GM19468 (cell line): Measurements from ENCODE around the gene DNAJB12.
A peak's percentile ranks its signal among the peaks of the same experiment; 100 is the strongest.
"Not testable (repeated sequence)": the region's sequence is repeated elsewhere in the genome, so short reads cannot be mapped to it uniquely, and the experiment has no call there.

ENCODE experiments used
- ATAC-seq: cut with Tn5 transposase; IDR thresholded peaks from one replicate; pipeline ENCODE4 v1.9.1; 2021; ENCODE audit warnings: mild to moderate bottlenecking, moderate library complexity, moderate number of reproducible peaks; ENCODE audit not compliant: unreplicated experiment; ENCODE audit errors: extremely low read depth

Gene DNAJB12

DNA sequence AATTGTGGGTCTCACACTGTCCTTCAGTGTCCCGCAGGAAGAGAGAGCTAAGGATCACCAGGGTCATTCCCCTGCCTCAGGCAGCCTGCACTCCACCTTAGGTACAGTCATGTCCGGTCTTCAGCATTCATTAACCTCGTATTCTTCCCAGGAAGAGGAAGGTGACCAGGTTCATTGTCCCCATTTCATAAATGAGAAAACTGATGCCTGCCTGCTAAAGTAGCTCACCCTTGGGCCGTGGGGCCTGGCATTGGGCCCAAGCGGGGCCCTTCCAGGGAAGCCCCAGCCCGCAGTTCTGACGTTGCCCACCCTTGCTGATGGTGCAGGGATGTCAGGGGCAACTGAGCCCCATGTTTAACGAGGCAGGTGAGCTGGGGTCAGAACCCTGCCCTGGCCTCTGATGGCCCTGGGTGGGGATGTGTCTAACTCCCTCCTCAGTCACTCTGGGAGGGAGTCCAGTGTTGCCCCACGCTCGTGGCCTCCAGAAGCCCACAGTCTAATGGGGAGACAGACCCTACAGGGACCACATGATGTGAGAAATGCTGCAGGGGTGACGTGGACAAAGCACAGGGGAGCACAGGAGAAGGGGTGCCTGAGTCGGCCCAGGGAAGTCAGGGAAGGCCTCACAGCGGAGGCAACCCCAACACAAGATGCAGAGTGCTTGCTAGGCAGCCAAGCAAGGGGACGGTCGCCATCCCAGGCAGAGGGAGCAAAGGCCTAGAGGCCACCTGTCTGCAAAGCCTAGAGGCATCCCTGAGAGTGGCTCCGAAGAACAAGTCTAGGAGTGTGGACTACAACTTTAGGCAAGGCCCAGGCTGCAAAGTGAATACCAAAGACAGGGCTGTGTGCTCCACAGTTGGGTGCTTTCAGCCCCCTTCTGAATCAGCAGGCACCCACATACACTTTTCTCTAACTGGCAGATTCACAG, 55.9 kb downstream of the DNAJB12 start:
- ATAC-seq: no peak

DNA sequence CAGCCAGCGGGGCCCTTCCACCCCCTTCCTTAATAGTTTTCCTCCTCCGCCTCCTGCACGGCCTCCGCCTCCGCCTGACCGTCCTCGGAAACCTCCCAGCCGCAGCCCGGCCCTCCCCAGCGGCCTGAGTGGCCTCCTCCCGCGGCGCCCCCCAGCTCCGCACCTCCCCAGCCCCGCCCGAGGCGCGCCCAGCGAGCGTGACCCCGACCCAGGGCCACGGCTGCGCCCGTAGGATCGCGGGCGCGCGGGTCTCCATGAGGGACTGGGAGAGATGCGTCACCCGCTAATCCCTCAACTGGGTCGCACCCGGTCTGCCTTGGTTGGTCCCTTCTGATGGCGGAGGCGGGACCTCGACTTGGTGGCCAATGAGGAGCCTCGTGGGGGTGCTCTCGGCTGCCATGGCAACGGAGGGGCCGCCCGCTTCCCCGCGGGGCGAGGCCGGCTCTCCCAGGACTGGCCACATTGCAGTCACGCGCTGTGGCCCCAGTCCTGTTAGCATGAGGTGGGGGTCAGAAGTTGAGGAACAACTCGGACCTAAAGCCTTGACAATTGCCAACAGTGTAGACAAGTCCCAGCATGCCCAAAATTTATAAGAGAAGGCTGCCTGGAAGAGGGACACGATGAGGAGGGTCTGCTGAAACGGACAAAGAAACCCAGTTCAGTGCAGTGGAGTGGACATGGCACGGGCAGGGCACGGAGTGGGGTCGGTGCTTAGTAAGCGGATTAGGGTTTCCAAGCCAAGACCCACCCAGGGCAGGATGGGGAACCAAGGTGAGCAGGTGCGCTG, 56.7 kb downstream of the DNAJB12 start:
- ATAC-seq: peak; percentile 67

- peak; percentile 28 for ATAC-seq
These were observed 57.4 kb downstream of the DNAJB12 start for GRCh38 chr10:72297281-72297804.

- not testable (repeated sequence) for ATAC-seq
These were observed 57.9 kb downstream of the DNAJB12 start for GRCh38 chr10:72296829-72297280.

- no peak for ATAC-seq
These were observed 59.3 kb downstream of the DNAJB12 start for GRCh38 chr10:72295330-72295910.

- ATAC-seq: no peak
These were observed 62.5 kb downstream of the DNAJB12 start for GRCh38 chr10:72292223-72292691.

GRCh38 chr10:72291019-72291532, 63.6 kb downstream of the DNAJB12 start:
- ATAC-seq: no peak

DNA sequence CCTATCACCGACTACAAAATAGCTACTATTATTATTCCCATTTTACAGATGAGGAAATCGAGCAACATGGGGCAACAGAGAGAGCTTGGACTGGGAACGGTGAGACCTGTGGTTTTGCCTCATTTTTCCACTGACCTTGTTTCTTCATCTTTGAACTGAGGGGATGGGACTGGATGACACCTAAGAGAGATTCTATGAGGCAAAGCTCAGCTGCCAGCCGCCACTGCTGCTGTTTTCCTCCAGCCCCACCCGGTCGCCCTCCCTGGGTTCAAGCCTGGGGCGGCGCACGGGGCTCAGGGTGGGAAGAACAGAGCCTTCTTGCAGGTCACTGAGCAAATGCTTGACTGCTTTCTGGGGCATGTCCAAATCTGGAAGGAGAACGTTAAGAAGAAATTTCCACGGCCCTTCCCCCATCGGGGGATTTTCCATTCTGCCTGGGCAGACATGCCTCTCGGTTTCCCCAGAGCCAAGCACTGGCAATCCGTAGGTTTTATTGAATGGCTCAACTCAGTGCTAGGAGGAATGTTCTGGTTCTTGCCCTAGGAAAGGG, 68.7 kb downstream of the DNAJB12 start:
- no peak for ATAC-seq

- ATAC-seq: no peak
These were observed 71.6 kb downstream of the DNAJB12 start for GRCh38 chr10:72283131-72283530.
